HepG2 (cell line): ENCODE measurements around the gene TRIM74. TPM values are rescaled to one million over a fixed set of nuclear protein-coding genes. Genes with fewer than 3 reads are reported as not detected.
"Not testable (repeated sequence)": the region's sequence is repeated elsewhere in the genome, so short reads cannot be mapped to it uniquely, and the experiment has no call there.

Experiments
- ATAC-seq: fragments of 200-7000 bp; cut with Tn5 transposase; 3 replicates; pipeline ENCODE4 v1.9.1; 2020; ENCODE audit warnings: mild to moderate bottlenecking, moderate library complexity
- BruUV-seq: library from RNA; stranded (reverse); fragments of 400-500 nt; replicated peaks from 2 replicates; lab custom pipeline; 2021; lab: Mats Ljungman, UMichigan
- CTCF ChIA-PET: fragments of 300-600 bp; formaldehyde crosslinking; extraction: SDS; loops from one replicate; lab custom pipeline; 2021; ENCODE audit warnings: low total read pairs, inconsistent platforms, low intra/inter-chr PET ratio; lab: Yijun Ruan, JAX
- POLR2A ChIA-PET: fragments of 350-600 bp; sonication (Branson Sonifier 250); formaldehyde crosslinking; loops from one replicate; lab custom pipeline; 2020; ENCODE audit warnings: antibody characterized with exemption, inconsistent platforms; lab: Yijun Ruan, JAX
- DNase-seq: peaks from one replicate; pipeline ENCODE4 v3.0.0-alpha.2; 2015; ENCODE audit warnings: low spot score
- FAIRE-seq: peaks from 3 replicates; lab custom pipeline; 2011; peaks lifted over from hg19 to GRCh38; lab: Jason Lieb, UNC
- H2AFZ ChIP-seq: one replicate; pipeline ENCODE4 v1.6.1; 2011; ENCODE audit warnings: low read length, inconsistent platforms
- H3K27ac ChIP-seq: fragments of 300-600 bp; 3 replicates; pipeline ENCODE4 v1.8.0; 2011; ENCODE audit warnings: mixed run types, mild to moderate bottlenecking, mixed read lengths, low read length, inconsistent platforms; ENCODE audit not compliant: insufficient read depth; ENCODE audit errors: extremely low read length
- H3K27me3 ChIP-seq, 2 experiments: fragments of 200-600 bp in 1 of 2; 2 replicates in 1 of 2; 3 replicates in 1 of 2; pipeline versions ENCODE4 v1.6.0 to v1.8.0; 2011; ENCODE audit warnings: low read length in 2 of 2, mild to moderate bottlenecking in 2 of 2, moderate library complexity in 2 of 2, inconsistent platforms in 1 of 2; ENCODE audit not compliant: insufficient read depth in 2 of 2, control insufficient read depth in 1 of 2
- H3K36me3 ChIP-seq, 2 experiments: fragments of 200-600 bp in 1 of 2; replicated peaks in 1 of 2; 2 replicates in 1 of 2; 3 replicates in 1 of 2; pipeline versions ENCODE4 v1.5.1 to v1.8.0; 2011; ENCODE audit warnings: low read length in 2 of 2, inconsistent platforms in 1 of 2; ENCODE audit not compliant: insufficient read depth in 2 of 2, control insufficient read depth in 1 of 2
- H3K4me1 ChIP-seq: 2 replicates; pipeline ENCODE4 v1.5.1; 2012; ENCODE audit warnings: low read length, inconsistent platforms; ENCODE audit not compliant: insufficient read depth
- H3K4me2 ChIP-seq: 2 replicates; pipeline ENCODE4 v1.6.0; 2011; ENCODE audit warnings: low read depth, low read length, inconsistent platforms
- H3K4me3 ChIP-seq, 3 experiments: fragments of 200-600 bp in 1 of 3; sonication (generic), shearing (Covaris generic) in 1 of 3; replicated peaks in 1 of 3; 2 replicates each; pipeline ENCODE4 v1.5.1; 2011 to 2016; ENCODE audit warnings: low read length in 3 of 3, inconsistent platforms in 2 of 3, low read depth in 2 of 3, mild to moderate bottlenecking in 2 of 3, control low read depth in 1 of 3, mixed read lengths in 1 of 3; ENCODE audit not compliant: insufficient read depth in 1 of 3
- H3K79me2 ChIP-seq: one replicate; pipeline ENCODE4 v1.6.1; 2011; ENCODE audit warnings: low read length, inconsistent platforms; ENCODE audit not compliant: insufficient read depth
- H3K9ac ChIP-seq: 2 replicates; pipeline ENCODE4 v1.6.0; 2011; ENCODE audit warnings: mild to moderate bottlenecking, low read depth, low read length, inconsistent platforms; ENCODE audit not compliant: insufficient read depth
- H3K9me3 ChIP-seq: 2 replicates; pipeline ENCODE4 v1.5.1; 2012; ENCODE audit warnings: mild to moderate bottlenecking, low read length
- H4K20me1 ChIP-seq: 2 replicates; pipeline ENCODE4 v1.6.0; 2011; ENCODE audit warnings: inconsistent platforms, mild to moderate bottlenecking, low read length, moderate library complexity; ENCODE audit not compliant: insufficient read depth
- CEBPG ChIP-seq: IDR thresholded peaks from 2 replicates; pipeline ENCODE4 v1.6.1; 2016
- HNF4A ChIP-seq: sonication (generic); formaldehyde crosslinking; IDR thresholded peaks from 2 replicates; pipeline ENCODE4 v1.4.0; 2020; ENCODE audit warnings: missing genetic modification reagents
- HNF4G ChIP-seq, 2 experiments: sonication (generic) in 1 of 2; formaldehyde crosslinking in 1 of 2; IDR thresholded peaks; 2 replicates each; pipeline versions ENCODE4 v1.4.0 to v1.6.1; 2011 to 2020; ENCODE audit warnings: borderline replicate concordance in 2 of 2, low read depth in 2 of 2, mild to moderate bottlenecking in 2 of 2, low read length in 1 of 2, missing genetic modification reagents in 1 of 2, moderate library complexity in 1 of 2
- LCORL ChIP-seq, 2 experiments: fragments of 450-650 bp in 1 of 2; sonication (generic) in 1 of 2; formaldehyde crosslinking in 1 of 2; IDR thresholded peaks; 2 replicates each; pipeline versions ENCODE4 v1.5.0 to v1.6.1; 2017 to 2020; ENCODE audit warnings: antibody characterized with exemption in 1 of 2, missing genetic modification reagents in 1 of 2
- NR2C2 ChIP-seq: sonication (generic); formaldehyde crosslinking; IDR thresholded peaks from 2 replicates; pipeline ENCODE4 v1.4.0; 2020; ENCODE audit warnings: missing genetic modification reagents, mild to moderate bottlenecking, moderate library complexity, borderline replicate concordance
- STAG1 ChIP-seq: sonication (generic); formaldehyde crosslinking; IDR thresholded peaks from 2 replicates; pipeline ENCODE4 v1.4.0; 2020; ENCODE audit warnings: missing genetic modification reagents
- ZBTB38 ChIP-seq: sonication (generic); formaldehyde crosslinking; IDR thresholded peaks from 2 replicates; pipeline ENCODE4 v1.5.1; 2020; ENCODE audit warnings: mild to moderate bottlenecking, missing genetic modification reagents
- ZMYM2 ChIP-seq: sonication (generic); formaldehyde crosslinking; IDR thresholded peaks from 2 replicates; pipeline ENCODE4 v1.8.0; 2022; ENCODE audit warnings: mild to moderate bottlenecking, missing genetic modification reagents
- ZSCAN25 ChIP-seq: sonication (generic); formaldehyde crosslinking; IDR thresholded peaks from 2 replicates; pipeline ENCODE4 v1.8.0; 2022; ENCODE audit warnings: mild to moderate bottlenecking, missing genetic modification reagents
- WGBS: methylation state at CpG from one replicate; pipeline ENCODE4 v1.1.6; 2017; ENCODE audit warnings: low lambda C conversion rate; 5-methylcytosine and 5-hydroxymethylcytosine counted together
- in situ Hi-C: cut with HindIII; loops from 2 replicates; pipeline ENCODE4 v1.10.0; 2017; ENCODE audit warnings: low pct_unique_long_range_greater_than_20kb; ENCODE audit not compliant: extremely low pct_ligation_motif_present
- intact Hi-C: fragments of 100-400 bp; cut with micrococcal nuclease; formaldehyde crosslinking; loops from one replicate; pipeline ENCODE4 v1.10.0; 2022; ENCODE audit not compliant: unreplicated experiment
- polyA plus RNA-seq, 8 experiments: library from polyadenylated mRNA; depleted of rRNA in 3 of 8; stranded (reverse) in 7 of 8; unstranded in 1 of 8; fragments of >200 nt; fragmentation: Illumina TruSeq in 4 of 8; extraction: Trizol in 4 of 8; gene quantifications; 2 replicates each; pipeline versions ENCODE4 v1.2.1 to v1.2.3, GENCODE V29; 2011 to 2016; ENCODE audit warnings: low read depth in 4 of 8, missing spikeins in 1 of 8, mixed read lengths in 1 of 8; ENCODE audit not compliant: insufficient read depth in 1 of 8
- total RNA-seq, 5 experiments: library from RNA; depleted of rRNA; stranded (reverse); fragments of >200 nt; fragmentation: Illumina TruSeq; extraction: Trizol; gene quantifications; 2 replicates each; pipeline ENCODE4 v1.2.3, GENCODE V29; 2016; ENCODE audit warnings: low read depth in 1 of 5
- TF ChIP-seq, protein P1 (sequence below): sonication (generic); formaldehyde crosslinking; IDR thresholded peaks from 2 replicates; pipeline ENCODE4 v1.5.0; 2020; ENCODE audit warnings: mild to moderate bottlenecking, missing genetic modification reagents, moderate library complexity
- TF ChIP-seq, protein P2 (sequence below): sonication (generic); formaldehyde crosslinking; IDR thresholded peaks from 2 replicates; pipeline ENCODE4 v1.4.0; 2020; ENCODE audit warnings: missing genetic modification reagents

TRIM74 gene
- total and polyA plus RNA-seq, 2 of the 13 experiments (the other 11 are each of a cell fraction or from before 2014, with no cell fraction given): 0.51 to 1.4 TPM

DNA sequence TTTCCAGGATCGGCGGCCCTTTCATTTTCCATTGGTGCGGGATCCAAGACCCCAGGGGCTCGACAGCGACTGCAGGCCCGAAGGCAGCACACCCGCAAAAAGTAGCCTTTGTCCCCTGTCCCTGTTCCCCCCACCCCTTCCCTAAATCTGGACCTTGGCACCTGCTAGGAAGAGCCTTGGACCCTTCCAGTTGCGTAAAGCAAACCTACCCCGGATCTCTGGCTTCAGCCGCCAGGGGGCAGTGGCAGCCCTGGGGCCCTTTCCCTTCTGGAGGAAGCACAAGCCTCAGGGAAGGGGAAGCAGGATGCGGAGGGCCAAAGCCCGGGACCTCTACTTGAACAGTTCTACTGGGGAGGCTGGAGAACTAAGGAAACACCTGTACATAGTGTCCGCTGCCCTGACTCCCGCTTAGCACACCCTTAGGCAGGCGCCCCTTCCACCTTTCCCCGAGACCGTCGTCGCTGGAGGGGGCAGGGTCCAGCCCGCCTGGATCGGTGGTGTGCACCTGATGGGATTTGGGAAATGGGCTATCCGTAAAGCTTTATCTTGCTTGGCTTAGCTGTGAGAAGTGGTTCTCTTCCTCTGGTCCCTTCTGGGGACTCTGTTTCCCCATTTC, 23.0 kb downstream of the TRIM74 start:
- TF ChIP-seq, protein P1, sequence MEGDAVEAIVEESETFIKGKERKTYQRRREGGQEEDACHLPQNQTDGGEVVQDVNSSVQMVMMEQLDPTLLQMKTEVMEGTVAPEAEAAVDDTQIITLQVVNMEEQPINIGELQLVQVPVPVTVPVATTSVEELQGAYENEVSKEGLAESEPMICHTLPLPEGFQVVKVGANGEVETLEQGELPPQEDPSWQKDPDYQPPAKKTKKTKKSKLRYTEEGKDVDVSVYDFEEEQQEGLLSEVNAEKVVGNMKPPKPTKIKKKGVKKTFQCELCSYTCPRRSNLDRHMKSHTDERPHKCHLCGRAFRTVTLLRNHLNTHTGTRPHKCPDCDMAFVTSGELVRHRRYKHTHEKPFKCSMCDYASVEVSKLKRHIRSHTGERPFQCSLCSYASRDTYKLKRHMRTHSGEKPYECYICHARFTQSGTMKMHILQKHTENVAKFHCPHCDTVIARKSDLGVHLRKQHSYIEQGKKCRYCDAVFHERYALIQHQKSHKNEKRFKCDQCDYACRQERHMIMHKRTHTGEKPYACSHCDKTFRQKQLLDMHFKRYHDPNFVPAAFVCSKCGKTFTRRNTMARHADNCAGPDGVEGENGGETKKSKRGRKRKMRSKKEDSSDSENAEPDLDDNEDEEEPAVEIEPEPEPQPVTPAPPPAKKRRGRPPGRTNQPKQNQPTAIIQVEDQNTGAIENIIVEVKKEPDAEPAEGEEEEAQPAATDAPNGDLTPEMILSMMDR (CRISPR knock-in tag): peak; percentile 63
- TF ChIP-seq STAG1 (CRISPR knock-in tag) (peak; percentile 30; the same call in 1 of the 2 replicates), HNF4A (peak; percentile 78), CEBPG (CRISPR knock-in tag) (peak; percentile 66), HNF4G (IDR thresholded peaks at IDR 0.05; ENCODE audit: borderline replicate concordance, low read depth, low read length) (0 out of 2 replicates have a peak, but pooled peaks have one; percentile 31), ZSCAN25 (CRISPR knock-in tag) (peak; percentile 26; the same call in 1 of the 2 replicates), ZMYM2 (0 out of 2 replicates have a peak, but pooled peaks have one; percentile 15), ZBTB38 (CRISPR knock-in tag) (0 out of 2 replicates have a peak, but pooled peaks have one; percentile 14), LCORL (CRISPR knock-in tag; IDR thresholded peaks at IDR 0.05) (0 out of 2 replicates have a peak, but pooled peaks have one; percentile 29), NR2C2 (CRISPR knock-in tag) (0 out of 2 replicates have a peak, but pooled peaks have one; percentile 16)
- H4K20me1 ChIP-seq; POLR2A ChIA-PET; H3K36me3 ChIP-seq; intact Hi-C loops; H3K4me1 ChIP-seq; H3K27me3 ChIP-seq; H3K9me3 ChIP-seq; CTCF ChIA-PET; FAIRE-seq; H3K4me3 ChIP-seq; DNase-seq; BruUV-seq; H3K4me2 ChIP-seq; in situ Hi-C loops; H3K27ac ChIP-seq; H3K79me2 ChIP-seq; H3K9ac ChIP-seq; H2AFZ ChIP-seq; TF ChIP-seq HNF4G (CRISPR knock-in tag; IDR thresholded peaks at IDR 0.05; ENCODE audit: borderline replicate concordance, low read depth); LCORL (IDR thresholded peaks at IDR 0.05): not testable (repeated sequence)
- TF ChIP-seq, protein P2, sequence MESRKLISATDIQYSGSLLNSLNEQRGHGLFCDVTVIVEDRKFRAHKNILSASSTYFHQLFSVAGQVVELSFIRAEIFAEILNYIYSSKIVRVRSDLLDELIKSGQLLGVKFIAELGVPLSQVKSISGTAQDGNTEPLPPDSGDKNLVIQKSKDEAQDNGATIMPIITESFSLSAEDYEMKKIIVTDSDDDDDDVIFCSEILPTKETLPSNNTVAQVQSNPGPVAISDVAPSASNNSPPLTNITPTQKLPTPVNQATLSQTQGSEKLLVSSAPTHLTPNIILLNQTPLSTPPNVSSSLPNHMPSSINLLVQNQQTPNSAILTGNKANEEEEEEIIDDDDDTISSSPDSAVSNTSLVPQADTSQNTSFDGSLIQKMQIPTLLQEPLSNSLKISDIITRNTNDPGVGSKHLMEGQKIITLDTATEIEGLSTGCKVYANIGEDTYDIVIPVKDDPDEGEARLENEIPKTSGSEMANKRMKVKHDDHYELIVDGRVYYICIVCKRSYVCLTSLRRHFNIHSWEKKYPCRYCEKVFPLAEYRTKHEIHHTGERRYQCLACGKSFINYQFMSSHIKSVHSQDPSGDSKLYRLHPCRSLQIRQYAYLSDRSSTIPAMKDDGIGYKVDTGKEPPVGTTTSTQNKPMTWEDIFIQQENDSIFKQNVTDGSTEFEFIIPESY (CRISPR knock-in tag): peak; percentile 85; the same call in 1 of the 2 replicates
- ATAC-seq: peak; percentile 61
- WGBS: 92% methylated on average over 12 of the region's 22 CpGs

DNA sequence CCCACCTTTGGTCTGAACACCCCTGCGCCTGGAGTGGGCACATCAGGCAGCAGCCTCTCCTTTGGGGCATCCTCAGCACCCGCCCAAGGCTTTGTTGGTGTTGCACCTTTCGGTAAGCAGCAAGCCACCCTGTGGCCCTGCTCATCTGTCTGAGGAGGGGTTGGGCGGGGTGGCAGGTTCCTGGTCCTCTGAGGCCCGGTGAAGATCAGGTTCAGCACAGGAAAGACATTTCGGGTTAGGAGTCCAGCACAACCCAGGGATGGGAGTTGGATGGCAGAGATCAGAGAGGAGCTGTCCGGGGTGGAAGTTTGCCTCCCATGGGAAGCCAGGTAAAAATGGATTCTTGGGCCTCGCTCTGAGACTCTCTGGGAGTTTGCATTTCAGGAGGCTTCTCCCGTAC, 23.7 kb downstream of the TRIM74 start:
- in situ Hi-C loops, H3K4me1 ChIP-seq, H3K4me2 ChIP-seq, H2AFZ ChIP-seq, H4K20me1 ChIP-seq, H3K36me3 ChIP-seq, H3K9me3 ChIP-seq, POLR2A ChIA-PET, DNase-seq, BruUV-seq, H3K79me2 ChIP-seq, CTCF ChIA-PET, H3K4me3 ChIP-seq, H3K9ac ChIP-seq, H3K27ac ChIP-seq, FAIRE-seq, intact Hi-C loops, H3K27me3 ChIP-seq: not testable (repeated sequence)
- peak; percentile 2 for ATAC-seq
- 92% methylated on average over 9 of the region's 9 CpGs for WGBS
